WERI-Rb-1 (cell line): Measurements from ENCODE around the gene NAB2.
"Not testable (repeated sequence)": the region's sequence is repeated elsewhere in the genome, so short reads cannot be mapped to it uniquely, and the experiment has no call there.

Experiments used
- DNase-seq: peaks from one replicate; pipeline ENCODE4 v3.0.0-alpha.2; 2020
- H3K27ac ChIP-seq: fragments of 250-450 bp; sonication (Bioruptor Pico); 2 replicates; pipeline ENCODE4 v1.5.1; 2020; ENCODE audit warnings: mild to moderate bottlenecking, moderate library complexity
- H3K27me3 ChIP-seq: fragments of 250-450 bp; sonication (Bioruptor Pico); 2 replicates; pipeline ENCODE4 v1.5.1; 2021; ENCODE audit warnings: mild to moderate bottlenecking, low read depth, moderate library complexity; ENCODE audit not compliant: insufficient read depth, severe bottlenecking
- H3K36me3 ChIP-seq: fragments of 250-450 bp; sonication (Bioruptor Pico); 2 replicates; pipeline ENCODE4 v1.5.1; 2020; ENCODE audit warnings: mild to moderate bottlenecking, moderate library complexity
- H3K4me3 ChIP-seq: 2 replicates; pipeline ENCODE4 v1.5.1; 2011; ENCODE audit warnings: low read depth, mild to moderate bottlenecking, control low read depth, low read length
- H3K9me3 ChIP-seq: fragments of 250-450 bp; sonication (Bioruptor Pico); 2 replicates; pipeline ENCODE4 v1.5.1; 2021; ENCODE audit warnings: mild to moderate bottlenecking, moderate library complexity; ENCODE audit not compliant: severe bottlenecking
- TF ChIP-seq, protein P1 (sequence below): IDR thresholded peaks from 2 replicates; pipeline ENCODE4 v1.5.1; 2011; ENCODE audit warnings: low read depth, mild to moderate bottlenecking, control low read depth, inconsistent platforms, low read length

Gene NAB2

GRCh38 chr12:57058454-57058853 lies 30.5 kb upstream of the NAB2 start:
- TF ChIP-seq, protein P1, sequence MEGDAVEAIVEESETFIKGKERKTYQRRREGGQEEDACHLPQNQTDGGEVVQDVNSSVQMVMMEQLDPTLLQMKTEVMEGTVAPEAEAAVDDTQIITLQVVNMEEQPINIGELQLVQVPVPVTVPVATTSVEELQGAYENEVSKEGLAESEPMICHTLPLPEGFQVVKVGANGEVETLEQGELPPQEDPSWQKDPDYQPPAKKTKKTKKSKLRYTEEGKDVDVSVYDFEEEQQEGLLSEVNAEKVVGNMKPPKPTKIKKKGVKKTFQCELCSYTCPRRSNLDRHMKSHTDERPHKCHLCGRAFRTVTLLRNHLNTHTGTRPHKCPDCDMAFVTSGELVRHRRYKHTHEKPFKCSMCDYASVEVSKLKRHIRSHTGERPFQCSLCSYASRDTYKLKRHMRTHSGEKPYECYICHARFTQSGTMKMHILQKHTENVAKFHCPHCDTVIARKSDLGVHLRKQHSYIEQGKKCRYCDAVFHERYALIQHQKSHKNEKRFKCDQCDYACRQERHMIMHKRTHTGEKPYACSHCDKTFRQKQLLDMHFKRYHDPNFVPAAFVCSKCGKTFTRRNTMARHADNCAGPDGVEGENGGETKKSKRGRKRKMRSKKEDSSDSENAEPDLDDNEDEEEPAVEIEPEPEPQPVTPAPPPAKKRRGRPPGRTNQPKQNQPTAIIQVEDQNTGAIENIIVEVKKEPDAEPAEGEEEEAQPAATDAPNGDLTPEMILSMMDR, result no peak
- Histone ChIP-seq H3K27ac (no peak overlapping the region), H3K36me3 (peaks cover 61% of the 10 kb centered on the region), H3K9me3 (no peaks in the 10 kb centered on the region), H3K27me3 (no peaks in the 10 kb centered on the region), H3K4me3 (no peak overlapping the region)
- no peak for DNase-seq

- H3K27ac ChIP-seq, result no peak overlapping the region
- H3K9me3 ChIP-seq, result no peaks in the 10 kb centered on the region
- H3K36me3 ChIP-seq, result peaks cover 71% of the 10 kb centered on the region
- no peak for DNase-seq
- TF ChIP-seq, protein P1, result no peak
- no peaks in the 10 kb centered on the region for H3K27me3 ChIP-seq
- H3K4me3 ChIP-seq, result no peak overlapping the region
Observed at GRCh38 chr12:57063991-57064685, 24.8 kb upstream of the NAB2 start.

DNA sequence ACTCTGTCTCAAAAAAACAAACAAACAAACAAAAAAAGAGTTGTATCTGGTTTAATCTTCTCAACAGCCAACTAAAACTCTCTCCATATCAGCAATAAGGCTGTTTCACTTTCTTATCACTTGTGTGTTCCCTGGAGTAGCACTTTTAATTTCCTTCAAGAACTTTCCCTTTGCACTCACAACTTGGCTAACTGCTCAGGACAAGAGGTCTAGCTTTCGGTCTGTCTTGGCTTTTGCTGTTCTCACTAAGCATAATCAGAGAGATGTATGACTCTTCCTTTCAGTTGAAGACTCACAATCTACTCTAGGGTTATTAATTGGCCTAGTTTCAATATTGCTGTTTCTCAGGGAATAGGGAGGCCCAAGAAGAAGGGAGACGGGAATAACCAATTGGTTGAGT lies 22.7 kb upstream of the NAB2 start:
- TF ChIP-seq, protein P1, result no peak
- Histone ChIP-seq H3K9me3 (no peaks in the 10 kb centered on the region), H3K36me3 (peaks cover 66% of the 10 kb centered on the region)

DNA sequence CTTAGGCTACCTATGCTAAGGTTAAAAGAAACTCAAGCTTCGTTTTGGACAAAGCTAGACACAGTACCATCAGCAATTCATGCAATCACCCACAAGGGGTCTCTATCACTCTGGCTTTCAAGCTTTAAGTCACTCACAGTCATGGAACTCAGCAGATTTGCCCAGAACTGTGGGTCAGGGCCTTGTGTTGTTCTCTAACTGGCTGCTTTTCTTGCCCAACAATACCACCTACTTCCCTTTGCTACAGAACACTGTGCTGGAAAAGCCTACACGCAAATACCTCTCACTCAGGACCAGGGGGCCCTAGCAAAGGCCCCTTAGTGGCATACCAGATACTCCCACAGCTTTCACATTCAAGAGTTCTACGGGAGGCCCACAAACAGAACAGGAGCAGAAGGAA lies 19.4 kb upstream of the NAB2 start:
- peak; percentile 54 for DNase-seq
- no peaks in the 10 kb centered on the region for H3K27me3 ChIP-seq
- TF ChIP-seq, protein P1, result peak; percentile 84
- H3K27ac ChIP-seq, result no peak overlapping the region
- H3K36me3 ChIP-seq, result peaks cover 59% of the 10 kb centered on the region
- no peaks in the 10 kb centered on the region for H3K9me3 ChIP-seq
- H3K4me3 ChIP-seq, result no peak overlapping the region

More for the DNA sequence above, 22.7 kb upstream of the NAB2 start:
- Histone ChIP-seq H3K27me3 (no peaks in the 10 kb centered on the region), H3K4me3 (no peak overlapping the region), H3K27ac (no peak overlapping the region)
- no peak for DNase-seq

DNA sequence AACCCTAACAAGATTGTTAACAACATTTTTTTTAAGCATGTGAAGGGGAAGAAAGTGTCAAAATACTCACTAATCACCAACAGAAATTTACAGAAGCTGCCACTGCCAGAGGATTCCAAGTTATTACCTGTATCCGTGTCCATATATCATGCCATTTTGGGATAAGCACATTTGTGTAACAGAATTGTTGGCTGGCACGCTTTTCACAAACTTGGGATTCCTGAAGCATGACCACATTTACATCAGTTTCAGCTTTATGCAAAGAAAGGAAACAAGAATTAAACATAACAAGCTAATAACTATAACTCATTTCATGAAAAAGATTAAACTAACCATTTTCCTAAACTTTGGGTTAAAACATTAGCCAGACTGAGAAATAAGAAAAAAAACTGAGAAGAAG lies 16.3 kb upstream of the NAB2 start:
- Histone ChIP-seq H3K4me3 (no peak overlapping the region), H3K9me3 (no peaks in the 10 kb centered on the region), H3K36me3 (peaks cover 46% of the 10 kb centered on the region), H3K27me3 (no peaks in the 10 kb centered on the region), H3K27ac (no peak overlapping the region)
- TF ChIP-seq, protein P1, result no peak
- no peak for DNase-seq

DNA sequence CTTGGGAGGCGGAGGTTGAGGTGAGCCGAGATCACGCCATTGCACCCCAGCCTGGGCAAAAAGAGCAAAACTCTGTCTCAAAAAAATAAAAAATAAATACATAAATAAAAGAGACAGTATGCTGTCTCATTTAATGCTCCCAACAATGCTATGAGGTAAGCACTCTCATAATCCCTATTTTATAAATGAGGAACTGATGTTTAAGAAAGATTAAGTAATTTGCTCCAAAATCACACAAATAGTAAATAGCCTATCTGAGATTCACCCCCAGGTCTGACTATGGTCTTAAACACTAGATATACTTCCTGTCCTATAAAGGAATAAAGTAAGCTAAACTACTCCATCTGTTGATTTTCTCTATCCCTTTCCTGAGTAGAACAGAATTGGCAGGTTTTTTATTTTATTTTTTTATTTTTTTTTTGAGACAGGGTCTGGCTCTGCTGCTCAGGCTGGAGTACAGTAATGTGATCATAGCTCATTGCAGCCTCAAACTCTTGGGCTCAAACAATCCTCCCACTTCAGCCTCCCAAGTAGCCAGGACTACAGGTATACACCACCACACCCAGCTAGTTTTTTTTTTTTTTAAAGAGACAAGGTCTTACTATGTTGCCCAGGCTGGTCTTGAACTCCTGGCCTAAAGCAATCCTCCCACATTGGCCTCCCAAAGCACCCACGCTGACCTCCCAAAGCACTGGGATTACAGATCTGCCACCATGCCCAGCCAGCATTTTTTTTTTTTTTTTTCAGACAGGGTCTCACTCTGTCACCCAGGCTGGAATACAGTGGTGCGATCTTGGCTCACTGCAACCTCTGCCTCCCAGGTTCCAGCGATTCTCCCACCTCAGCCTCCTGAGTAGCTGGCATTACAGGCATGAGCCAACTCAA lies 15.1 kb upstream of the NAB2 start:
- H3K4me3 ChIP-seq, H3K9me3 ChIP-seq, H3K27ac ChIP-seq, H3K27me3 ChIP-seq, DNase-seq: not testable (repeated sequence)
- H3K36me3 ChIP-seq, result peaks cover 34% of the 10 kb centered on the region
